BJ (cell line): ENCODE data around the gene ANO6. TPM values are rescaled to one million over a fixed set of nuclear protein-coding genes. Genes with fewer than 3 reads are reported as not detected.

ENCODE experiments used
- CTCF ChIA-PET: fragments of 350-600 bp; formaldehyde crosslinking; extraction: SDS; loops from one replicate; lab custom pipeline; 2021; ENCODE audit warnings: antibody characterized with exemption, inconsistent platforms; lab: Yijun Ruan, JAX
- POLR2A ChIA-PET: fragments of 300-600 bp; sonication (Branson Sonifier 250); formaldehyde crosslinking; extraction: SDS; loops from one replicate; lab custom pipeline; 2021; ENCODE audit warnings: antibody characterized with exemption; lab: Charles Lee
- DNase-seq: peaks from one replicate; pipeline ENCODE4 v3.0.0-alpha.2; 2011; ENCODE audit warnings: low read depth
- H3K27me3 ChIP-seq: 2 replicates; pipeline ENCODE4 v1.6.0; 2011; ENCODE audit warnings: low read length; ENCODE audit not compliant: control insufficient read depth, insufficient read depth
- H3K36me3 ChIP-seq: 2 replicates; pipeline ENCODE4 v1.5.1; 2011; ENCODE audit warnings: low read length; ENCODE audit not compliant: control insufficient read depth, insufficient read depth
- H3K4me3 ChIP-seq: 2 replicates; pipeline ENCODE4 v1.5.1; 2011; ENCODE audit warnings: low read depth, mild to moderate bottlenecking, control low read depth, low read length
- CTCF ChIP-seq: IDR thresholded peaks from 2 replicates; pipeline ENCODE4 v1.5.1; 2011; ENCODE audit warnings: low read depth, mild to moderate bottlenecking, control low read depth, inconsistent platforms, low read length, moderate library complexity; ENCODE audit not compliant: insufficient read depth
- polyA plus RNA-seq: library from polyadenylated mRNA; depleted of rRNA; stranded (reverse); fragments of >200 nt; gene quantifications from 2 replicates; pipeline ENCODE4 v1.2.3, GENCODE V29; 2011

The ANO6 gene
- polyA plus RNA-seq, 1 experiment = 45.8 TPM

GRCh38 chr12:45368841-45369489, 153.1 kb downstream of the ANO6 start:
- no peak for TF ChIP-seq CTCF
- Histone ChIP-seq H3K4me3 (no peak overlapping the region), H3K27me3 (no peaks in the 10 kb centered on the region), H3K36me3 (peaks cover 3% of the 10 kb centered on the region)
- DNase-seq = peak; percentile 15
- ChIA-PET CTCF (interaction anchor here (1.1 kb wide), 2 partner anchors 16 to 20 kb away, joined by 4 to 7 read pairs; no protein-coding TSS in a partner anchor), POLR2A (interaction anchor here (0.5 kb wide), 1 partner anchor 134 kb away, joined by 10 read pairs; no protein-coding TSS in a partner anchor)

- ChIA-PET CTCF (interaction anchor here (1.2 to 1.7 kb wide), 3 partner anchors 10 to 161 kb away, joined by 3 to 4 read pairs (median 4); partner anchors contain the start of gene ANO6), POLR2A (no interaction called here)
- Histone ChIP-seq H3K4me3 (no peak overlapping the region), H3K36me3 (peaks cover 2% of the 10 kb centered on the region; the same call in 1 of the 2 replicates), H3K27me3 (no peaks in the 10 kb centered on the region)
- no peak for DNase-seq
- no peak for TF ChIP-seq CTCF
Measured at GRCh38 chr12:45377815-45378214, 161.9 kb downstream of the ANO6 start.

- CTCF ChIA-PET = interaction anchor here (0.7 to 1.2 kb wide), 3 partner anchors 9 to 179 kb away, joined by 3 to 5 read pairs (median 4); no protein-coding TSS in a partner anchor
- POLR2A ChIA-PET = no interaction called here
- Histone ChIP-seq H3K4me3 (no peak overlapping the region), H3K27me3 (no peaks in the 10 kb centered on the region), H3K36me3 (peaks cover 3% of the 10 kb centered on the region)
- TF ChIP-seq CTCF = no peak
- DNase-seq = no peak
Measured at GRCh38 chr12:45379261-45379660, 163.4 kb downstream of the ANO6 start.

- H3K36me3 ChIP-seq = peaks cover 6% of the 10 kb centered on the region
- TF ChIP-seq CTCF = no peak
- ChIA-PET POLR2A (no interaction called here), CTCF (interaction anchor here (0.6 kb wide), 1 partner anchor 211 kb away, joined by 3 read pairs; no protein-coding TSS in a partner anchor)
- DNase-seq = no peak
- H3K4me3 ChIP-seq = no peak overlapping the region
- H3K27me3 ChIP-seq = no peaks in the 10 kb centered on the region
Measured at GRCh38 chr12:45381351-45381750, 165.5 kb downstream of the ANO6 start.

DNA sequence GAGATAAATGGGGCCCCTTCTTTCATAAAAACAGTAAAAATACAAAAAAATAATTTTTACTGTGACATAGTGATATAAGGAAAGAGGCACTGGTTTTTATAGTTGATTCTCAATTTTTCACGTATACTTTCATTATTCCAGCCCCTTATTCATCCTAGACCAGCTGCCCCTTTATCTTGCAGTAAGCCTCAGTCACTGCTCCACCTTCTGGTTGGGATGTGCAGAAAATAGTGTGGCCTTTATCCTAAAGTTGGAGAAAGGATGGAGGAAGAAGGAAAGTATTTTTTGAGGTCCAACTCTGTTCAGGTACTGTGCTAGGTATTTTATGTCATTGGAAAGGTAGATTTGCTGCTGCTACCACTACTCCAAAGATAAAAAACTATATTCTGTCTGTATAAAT, 172.7 kb downstream of the ANO6 start:
- no peaks in the 10 kb centered on the region for H3K27me3 ChIP-seq
- peaks cover 9% of the 10 kb centered on the region for H3K36me3 ChIP-seq
- H3K4me3 ChIP-seq = no peak overlapping the region
- DNase-seq = no peak
- ChIA-PET POLR2A (no interaction called here), CTCF (interaction anchor here (0.5 to 3.6 kb wide), 26 partner anchors 9 to 283 kb away, joined by 3 to 42 read pairs (median 4); partner anchors contain the start of gene ANO6)
- TF ChIP-seq CTCF = peak; percentile 71
